Loucy (cell line): ENCODE data around the gene NAV2.

ENCODE experiments used
- H2AFZ ChIP-seq: fragments of 200-600 bp; sonication (generic); 2 replicates; pipeline ENCODE4 v1.6.0; 2016; ENCODE audit warnings: antibody characterized with exemption, mild to moderate bottlenecking, low read length, moderate library complexity
- H3F3A ChIP-seq: fragments of 200-600 bp; 2 replicates; pipeline ENCODE4 v1.6.0; 2016; ENCODE audit warnings: antibody characterized with exemption, low read depth, mild to moderate bottlenecking
- H3K27me3 ChIP-seq: fragments of 200-600 bp; sonication (generic); 2 replicates; pipeline ENCODE4 v1.6.1; 2014; ENCODE audit warnings: low read length, mild to moderate bottlenecking; ENCODE audit not compliant: insufficient read depth, poor library complexity, severe bottlenecking
- H3K36me3 ChIP-seq: fragments of 200-600 bp; sonication (generic); 2 replicates; pipeline ENCODE4 v1.6.1; 2016; ENCODE audit warnings: low read length; ENCODE audit not compliant: insufficient read depth
- H3K4me1 ChIP-seq: fragments of 200-600 bp; sonication (generic); 2 replicates; pipeline ENCODE4 v1.5.1; 2014; ENCODE audit warnings: low read length, mild to moderate bottlenecking; ENCODE audit not compliant: insufficient read depth, poor library complexity, severe bottlenecking
- H3K4me2 ChIP-seq: fragments of 200-600 bp; sonication (generic); 2 replicates; pipeline ENCODE4 v1.6.0; 2014; ENCODE audit warnings: antibody characterized with exemption, low read length, low read depth, mild to moderate bottlenecking; ENCODE audit not compliant: poor library complexity, severe bottlenecking
- H3K4me3 ChIP-seq: fragments of 200-600 bp; sonication (generic); 2 replicates; pipeline ENCODE4 v1.5.1; 2014; ENCODE audit warnings: low read length, mild to moderate bottlenecking, mixed read lengths; ENCODE audit not compliant: poor library complexity, severe bottlenecking
- H3K79me2 ChIP-seq: fragments of 200-600 bp; sonication (generic); 2 replicates; pipeline ENCODE4 v1.6.1; 2014; ENCODE audit warnings: low read length; ENCODE audit not compliant: insufficient read depth
- H3K9ac ChIP-seq: fragments of 200-600 bp; sonication (generic); 2 replicates; pipeline ENCODE4 v1.6.0; 2014; ENCODE audit warnings: mild to moderate bottlenecking, low read depth, low read length, moderate library complexity; ENCODE audit not compliant: poor library complexity, severe bottlenecking
- H3K9me2 ChIP-seq: fragments of 200-600 bp; sonication (generic); replicated peaks from 2 replicates; pipeline ENCODE4 v1.6.1; 2016; ENCODE audit warnings: low read depth, low read length, mixed read lengths
- H3K9me3 ChIP-seq: fragments of 200-600 bp; sonication (generic); 2 replicates; pipeline ENCODE4 v1.6.1; 2014; ENCODE audit warnings: mild to moderate bottlenecking, antibody characterized with exemption, low read length, low read depth; ENCODE audit not compliant: insufficient read depth
- H4K20me1 ChIP-seq: fragments of 200-600 bp; sonication (generic); 2 replicates; pipeline ENCODE4 v1.6.0; 2014; ENCODE audit warnings: antibody characterized with exemption, low read length, mild to moderate bottlenecking; ENCODE audit not compliant: insufficient read depth, poor library complexity, severe bottlenecking
- CTCF ChIP-seq: fragments of 200-600 bp; sonication (generic); conservative IDR thresholded peaks from 2 replicates; pipeline ENCODE4 v1.5.1; 2014; ENCODE audit warnings: mild to moderate bottlenecking, antibody characterized with exemption, low read length
- EZH2phosphoT487 ChIP-seq: fragments of 200-600 bp; IDR thresholded peaks from 2 replicates; pipeline ENCODE4 v1.6.1; 2018; ENCODE audit warnings: antibody characterized with exemption, mild to moderate bottlenecking, moderate library complexity, borderline replicate concordance

NAV2 gene

GRCh38 chr11:20023082-20023426, 310.4 kb downstream of the NAV2 start:
- Histone ChIP-seq H3K36me3 (no peaks in the 10 kb centered on the region), H3K9ac (no peak overlapping the region), H3F3A (no peaks in the 10 kb centered on the region), H3K4me3 (no peak overlapping the region), H2AFZ (no peak overlapping the region), H3K4me2 (no peak overlapping the region), H3K9me2 (no peaks in the 10 kb centered on the region), H4K20me1 (no peaks in the 10 kb centered on the region), H3K4me1 (no peaks in the 10 kb centered on the region), H3K9me3 (no peaks in the 10 kb centered on the region), H3K79me2 (no peaks in the 10 kb centered on the region), H3K27me3 (no peaks in the 10 kb centered on the region)
- TF ChIP-seq CTCF: no peak
- no peak for TF ChIP-seq EZH2phosphoT487

- H3K4me2 ChIP-seq: no peak overlapping the region
- H3K9me3 ChIP-seq: no peaks in the 10 kb centered on the region
- no peaks in the 10 kb centered on the region for H4K20me1 ChIP-seq
- H3K9me2 ChIP-seq: no peaks in the 10 kb centered on the region
- no peaks in the 10 kb centered on the region for H3K27me3 ChIP-seq
- H3K4me1 ChIP-seq: no peaks in the 10 kb centered on the region
- no peaks in the 10 kb centered on the region for H3K36me3 ChIP-seq
- H3K4me3 ChIP-seq: no peak overlapping the region
- no peak overlapping the region for H2AFZ ChIP-seq
- no peaks in the 10 kb centered on the region for H3F3A ChIP-seq
- no peaks in the 10 kb centered on the region for H3K79me2 ChIP-seq
- TF ChIP-seq CTCF (no peak), EZH2phosphoT487 (no peak)
- H3K9ac ChIP-seq: no peak overlapping the region
Observed at GRCh38 chr11:20024172-20024935, 311.7 kb downstream of the NAV2 start.

- no peaks in the 10 kb centered on the region for H3K4me1 ChIP-seq
- H3K4me3 ChIP-seq: no peak overlapping the region
- H3K4me2 ChIP-seq: no peak overlapping the region
- H3K27me3 ChIP-seq: no peaks in the 10 kb centered on the region
- H3K36me3 ChIP-seq: no peaks in the 10 kb centered on the region
- TF ChIP-seq CTCF (no peak), EZH2phosphoT487 (no peak)
- no peaks in the 10 kb centered on the region for H3K79me2 ChIP-seq
- H4K20me1 ChIP-seq: no peaks in the 10 kb centered on the region
- H3K9me3 ChIP-seq: no peaks in the 10 kb centered on the region
- no peaks in the 10 kb centered on the region for H3K9me2 ChIP-seq
- no peak overlapping the region for H2AFZ ChIP-seq
- no peaks in the 10 kb centered on the region for H3F3A ChIP-seq
- H3K9ac ChIP-seq: no peak overlapping the region
Observed at GRCh38 chr11:20025332-20025840, 312.7 kb downstream of the NAV2 start.
